Measurements from ENCODE around the gene RPH3AL. TPM values are rescaled to one million over a fixed set of nuclear protein-coding genes. Genes with fewer than 3 reads are reported as not detected.

The RPH3AL gene
- total RNA-seq, 6 experiments from 2014 or later: 17.6 to 74.0 (median 25.7) TPM

GRCh38 chr17:353838-354234 is 1.2 kb upstream of the RPH3AL start:
- Histone ChIP-seq H3K36me3 (no peaks in the 10 kb centered on the region), H3K27ac (peak overlapping the region; percentile 88 to 96 (median 93)), H3K27me3 (no peaks in the 10 kb centered on the region), H3K4me3 (peak overlapping the region in 2 of 3 donors; percentile 55 to 56), H3K4me1 (peaks cover 0 to 57% (median 24%) of the 10 kb centered on the region in 4 donors), H3K9me3 (no peaks in the 10 kb centered on the region)
- intact Hi-C loops (cut with DNase I): no loop called here
- DNase-seq (peak in 2 of 3 donors; percentile 11 to 44), ATAC-seq (no peak)
- 55% methylated on average over 3 of the region's 8 CpGs for WGBS (ENCODE audit: insufficient coverage, low coverage, low lambda C conversion rate, missing lambda C conversion rate)
- TF ChIP-seq POLR2A (IDR thresholded peaks at IDR 0.05): no peak

DNA sequence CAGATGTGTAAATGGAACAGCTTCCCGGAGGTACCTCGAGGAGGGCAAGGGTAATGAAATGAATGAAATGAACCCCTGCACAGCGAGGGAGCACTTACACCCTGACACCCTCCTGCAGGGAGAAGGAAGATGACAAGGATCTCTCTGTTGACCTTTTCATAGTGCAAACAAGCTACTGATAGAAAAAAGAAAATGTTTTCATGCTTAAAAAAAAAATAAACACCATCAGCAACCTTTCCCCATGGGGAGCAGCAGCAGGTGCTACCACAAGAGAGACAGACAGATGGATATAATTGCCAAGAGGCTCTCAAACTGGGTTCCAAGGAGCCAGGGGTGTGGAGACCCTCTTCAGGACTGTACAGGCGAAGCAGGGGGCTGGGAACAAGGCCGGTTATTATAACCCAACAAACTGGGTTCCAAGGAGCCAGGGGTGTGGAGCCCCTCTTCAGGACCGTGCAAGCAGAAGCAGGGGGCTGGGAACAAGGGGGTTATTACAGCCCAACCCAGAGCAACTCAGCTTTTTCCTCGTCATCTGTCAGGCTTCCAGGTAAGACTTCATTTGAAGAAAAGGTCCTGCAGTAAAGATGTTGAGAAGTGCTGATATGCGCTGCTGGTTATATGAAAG is 718 bp upstream of the RPH3AL start:
- Histone ChIP-seq H3K9me3 (no peaks in the 10 kb centered on the region), H3K27ac (peak overlapping the region; percentile 88 to 96 (median 93)), H3K4me3 (peak overlapping the region in 2 of 3 donors; percentile 55 to 56), H3K36me3 (no peaks in the 10 kb centered on the region), H3K4me1 (peaks cover 0 to 62% (median 26%) of the 10 kb centered on the region in 4 donors), H3K27me3 (no peaks in the 10 kb centered on the region)
- peak in 2 of 3 donors; percentile 42 to 47 for DNase-seq
- intact Hi-C loops (cut with DNase I): no loop called here
- TF ChIP-seq POLR2A (IDR thresholded peaks at IDR 0.05): no peak
- TF ChIP-seq, protein P1, sequence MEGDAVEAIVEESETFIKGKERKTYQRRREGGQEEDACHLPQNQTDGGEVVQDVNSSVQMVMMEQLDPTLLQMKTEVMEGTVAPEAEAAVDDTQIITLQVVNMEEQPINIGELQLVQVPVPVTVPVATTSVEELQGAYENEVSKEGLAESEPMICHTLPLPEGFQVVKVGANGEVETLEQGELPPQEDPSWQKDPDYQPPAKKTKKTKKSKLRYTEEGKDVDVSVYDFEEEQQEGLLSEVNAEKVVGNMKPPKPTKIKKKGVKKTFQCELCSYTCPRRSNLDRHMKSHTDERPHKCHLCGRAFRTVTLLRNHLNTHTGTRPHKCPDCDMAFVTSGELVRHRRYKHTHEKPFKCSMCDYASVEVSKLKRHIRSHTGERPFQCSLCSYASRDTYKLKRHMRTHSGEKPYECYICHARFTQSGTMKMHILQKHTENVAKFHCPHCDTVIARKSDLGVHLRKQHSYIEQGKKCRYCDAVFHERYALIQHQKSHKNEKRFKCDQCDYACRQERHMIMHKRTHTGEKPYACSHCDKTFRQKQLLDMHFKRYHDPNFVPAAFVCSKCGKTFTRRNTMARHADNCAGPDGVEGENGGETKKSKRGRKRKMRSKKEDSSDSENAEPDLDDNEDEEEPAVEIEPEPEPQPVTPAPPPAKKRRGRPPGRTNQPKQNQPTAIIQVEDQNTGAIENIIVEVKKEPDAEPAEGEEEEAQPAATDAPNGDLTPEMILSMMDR (IDR thresholded peaks at IDR 0.05): no peak
- WGBS (ENCODE audit: insufficient coverage, low coverage, low lambda C conversion rate, missing lambda C conversion rate): 35% methylated on average over 6 of the region's 8 CpGs
- ATAC-seq: no peak

DNA sequence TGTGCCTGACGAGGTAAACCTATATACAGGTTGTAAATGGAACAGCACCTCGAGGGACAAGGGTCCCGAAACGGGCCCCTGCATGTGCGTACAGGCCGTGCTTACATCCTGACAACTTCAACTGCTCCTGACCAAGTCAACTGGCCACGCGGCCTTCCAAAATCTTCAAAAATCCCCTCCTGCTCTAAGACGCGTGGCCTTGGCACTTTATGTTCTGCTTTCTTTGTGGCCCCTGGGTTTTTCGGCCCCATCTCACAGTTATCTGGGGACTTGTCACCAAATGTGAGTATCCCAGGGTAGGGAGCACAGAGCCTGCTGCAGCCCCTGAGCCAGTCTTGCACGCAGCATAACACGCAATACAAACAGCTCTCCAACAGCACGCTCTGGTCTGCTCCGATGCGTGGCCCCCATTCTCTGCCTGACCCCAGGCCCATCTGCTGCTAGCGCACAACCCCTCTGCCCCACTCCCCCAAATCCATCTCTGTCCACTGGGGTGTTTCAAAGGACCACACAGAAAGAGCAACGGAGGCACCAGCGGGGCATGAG is 659 bp downstream of the RPH3AL start:
- H3K4me3 ChIP-seq: peak overlapping the region; percentile 30 to 56 (median 55)

DNA sequence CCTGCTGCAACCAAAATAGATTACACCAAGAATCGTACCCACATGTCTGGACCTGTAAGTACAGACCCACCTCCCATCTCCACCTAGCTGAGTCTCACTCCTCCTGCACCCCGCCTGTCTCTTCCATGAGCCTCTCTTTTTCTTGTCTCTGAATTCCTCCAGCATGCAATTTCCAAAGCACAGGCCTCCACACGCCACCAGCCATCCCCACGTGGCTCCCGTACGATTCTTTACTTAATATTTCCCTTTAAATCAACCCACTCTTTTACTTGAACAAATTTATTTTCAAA is 1.2 kb downstream of the RPH3AL start:
- intact Hi-C loops (cut with DNase I): no loop called here
- peak overlapping the region in 2 of 3 donors; percentile 55 to 56 for H3K4me3 ChIP-seq

More for the DNA sequence above, 659 bp downstream of the RPH3AL start:
- H3K4me1 ChIP-seq: peaks cover 0 to 73% (median 32%) of the 10 kb centered on the region in 4 donors
- H3K9me3 ChIP-seq: no peaks in the 10 kb centered on the region
- ATAC-seq (no peak), DNase-seq (peak in 2 of 3 donors; percentile 26 to 41)
- TF ChIP-seq, protein P1 (IDR thresholded peaks at IDR 0.05): no peak
- TF ChIP-seq POLR2A (IDR thresholded peaks at IDR 0.05): no peak
- H3K27ac ChIP-seq: peak overlapping the region; percentile 88 to 96 (median 93)
- WGBS (ENCODE audit: insufficient coverage, low coverage, low lambda C conversion rate, missing lambda C conversion rate): 60% methylated on average over 10 of the region's 19 CpGs
- intact Hi-C loops (cut with DNase I): no loop called here
- H3K27me3 ChIP-seq: no peaks in the 10 kb centered on the region
- H3K36me3 ChIP-seq: no peaks in the 10 kb centered on the region

More for the DNA sequence above, 1.2 kb downstream of the RPH3AL start:
- no peak for ATAC-seq
- peak overlapping the region; percentile 88 to 96 (median 93) for H3K27ac ChIP-seq
- DNase-seq: peak in 1 of 3 donors; percentile 38
- TF ChIP-seq POLR2A (IDR thresholded peaks at IDR 0.05): no peak
- TF ChIP-seq, protein P1 (IDR thresholded peaks at IDR 0.05): no peak
- 46% methylated on average over 6 of the region's 6 CpGs for WGBS (ENCODE audit: insufficient coverage, low coverage, low lambda C conversion rate, missing lambda C conversion rate)
- H3K27me3 ChIP-seq: no peaks in the 10 kb centered on the region
- peaks cover 0 to 73% (median 32%) of the 10 kb centered on the region in 4 donors for H3K4me1 ChIP-seq
- no peaks in the 10 kb centered on the region for H3K36me3 ChIP-seq
- H3K9me3 ChIP-seq: no peaks in the 10 kb centered on the region

Data from right lobe of liver (tissue), 6 donors.